ENCODE results near the gene LRTM2. TPM values are rescaled to one million over a fixed set of nuclear protein-coding genes. Genes with fewer than 3 reads are reported as not detected.
A peak's percentile ranks its signal among the peaks of the same experiment; 100 is the strongest.

The LRTM2 gene
- total RNA-seq, 1 donor from 2014 or later = not detected

GRCh38 chr12:1853716-1854115 is 33.4 kb downstream of the LRTM2 start:
- intact Hi-C loops (cut with DNase I) = no loop called here
- DNase-seq (ENCODE audit: low spot score) = no peak

GRCh38 chr12:1855241-1855640 is 34.9 kb downstream of the LRTM2 start:
- intact Hi-C loops (cut with DNase I) = no loop called here
- DNase-seq (ENCODE audit: low spot score) = no peak

- intact Hi-C loops (cut with DNase I) = no loop called here
Observed at GRCh38 chr12:1857086-1857485, 36.7 kb downstream of the LRTM2 start.

GRCh38 chr12:1857821-1858220 is 37.5 kb downstream of the LRTM2 start:
- intact Hi-C loops (cut with DNase I) = no loop called here

More at GRCh38 chr12:1857086-1857485, 36.7 kb downstream of the LRTM2 start:
- DNase-seq (ENCODE audit: low spot score) = peak; percentile 17

GRCh38 chr12:1858456-1858855 is 38.1 kb downstream of the LRTM2 start:
- intact Hi-C loops (cut with DNase I) = no loop called here
- DNase-seq (ENCODE audit: low spot score) = peak; percentile 60

More at GRCh38 chr12:1857821-1858220, 37.5 kb downstream of the LRTM2 start:
- peak; percentile 56 for DNase-seq (ENCODE audit: low spot score)

- DNase-seq (ENCODE audit: low spot score) = peak; percentile 47
- intact Hi-C loops (cut with DNase I) = no loop called here
Observed at GRCh38 chr12:1859643-1860042, 39.3 kb downstream of the LRTM2 start.

GRCh38 chr12:1862973-1863372 is 42.6 kb downstream of the LRTM2 start:
- no peak for DNase-seq (ENCODE audit: low spot score)
- intact Hi-C loops (cut with DNase I) = no loop called here

GRCh38 chr12:1863823-1864222 is 43.5 kb downstream of the LRTM2 start:
- peak; percentile 9 for DNase-seq (ENCODE audit: low spot score)
- intact Hi-C loops (cut with DNase I) = no loop called here

GRCh38 chr12:1864456-1864855 is 44.1 kb downstream of the LRTM2 start:
- DNase-seq (ENCODE audit: low spot score) = no peak
- intact Hi-C loops (cut with DNase I) = no loop called here

GRCh38 chr12:1864867-1865266 is 44.5 kb downstream of the LRTM2 start:
- intact Hi-C loops (cut with DNase I) = no loop called here
- DNase-seq (ENCODE audit: low spot score) = no peak

GRCh38 chr12:1865284-1865866 is 45.0 kb downstream of the LRTM2 start:
- DNase-seq (ENCODE audit: low spot score) = no peak
- intact Hi-C loops (cut with DNase I) = no loop called here

- intact Hi-C loops (cut with DNase I) = no loop called here
- DNase-seq (ENCODE audit: low spot score) = no peak
Observed at GRCh38 chr12:1869145-1869544, 48.8 kb downstream of the LRTM2 start.

GRCh38 chr12:1870086-1870485 is 49.7 kb downstream of the LRTM2 start:
- intact Hi-C loops (cut with DNase I) = no loop called here
- no peak for DNase-seq (ENCODE audit: low spot score)

- no peak for DNase-seq (ENCODE audit: low spot score)
- intact Hi-C loops (cut with DNase I) = no loop called here
Observed at GRCh38 chr12:1870998-1871917, 50.9 kb downstream of the LRTM2 start.

GRCh38 chr12:1872001-1872400 is 51.6 kb downstream of the LRTM2 start:
- DNase-seq (ENCODE audit: low spot score) = no peak
- intact Hi-C loops (cut with DNase I) = no loop called here

GRCh38 chr12:1872448-1872847 is 52.1 kb downstream of the LRTM2 start:
- DNase-seq (ENCODE audit: low spot score) = no peak
- intact Hi-C loops (cut with DNase I) = no loop called here

GRCh38 chr12:1873531-1874510 is 53.5 kb downstream of the LRTM2 start:
- intact Hi-C loops (cut with DNase I) = no loop called here
- DNase-seq (ENCODE audit: low spot score) = no peak

GRCh38 chr12:1875608-1876007 is 55.2 kb downstream of the LRTM2 start:
- DNase-seq (ENCODE audit: low spot score) = no peak
- intact Hi-C loops (cut with DNase I) = no loop called here

GRCh38 chr12:1876086-1876485 is 55.7 kb downstream of the LRTM2 start:
- intact Hi-C loops (cut with DNase I) = no loop called here
- no peak for DNase-seq (ENCODE audit: low spot score)

Measured in cardiac septum (tissue), 1 donor.